HG03460 (cell line): Measurements from ENCODE around the gene BCAT1.
"Not testable (repeated sequence)": the region's sequence is repeated elsewhere in the genome, so short reads cannot be mapped to it uniquely, and the experiment has no call there.

Experiments used
- ATAC-seq: cut with Tn5 transposase; IDR thresholded peaks from one replicate; pipeline ENCODE4 v1.9.1; 2021; ENCODE audit not compliant: unreplicated experiment

BCAT1 gene

DNA sequence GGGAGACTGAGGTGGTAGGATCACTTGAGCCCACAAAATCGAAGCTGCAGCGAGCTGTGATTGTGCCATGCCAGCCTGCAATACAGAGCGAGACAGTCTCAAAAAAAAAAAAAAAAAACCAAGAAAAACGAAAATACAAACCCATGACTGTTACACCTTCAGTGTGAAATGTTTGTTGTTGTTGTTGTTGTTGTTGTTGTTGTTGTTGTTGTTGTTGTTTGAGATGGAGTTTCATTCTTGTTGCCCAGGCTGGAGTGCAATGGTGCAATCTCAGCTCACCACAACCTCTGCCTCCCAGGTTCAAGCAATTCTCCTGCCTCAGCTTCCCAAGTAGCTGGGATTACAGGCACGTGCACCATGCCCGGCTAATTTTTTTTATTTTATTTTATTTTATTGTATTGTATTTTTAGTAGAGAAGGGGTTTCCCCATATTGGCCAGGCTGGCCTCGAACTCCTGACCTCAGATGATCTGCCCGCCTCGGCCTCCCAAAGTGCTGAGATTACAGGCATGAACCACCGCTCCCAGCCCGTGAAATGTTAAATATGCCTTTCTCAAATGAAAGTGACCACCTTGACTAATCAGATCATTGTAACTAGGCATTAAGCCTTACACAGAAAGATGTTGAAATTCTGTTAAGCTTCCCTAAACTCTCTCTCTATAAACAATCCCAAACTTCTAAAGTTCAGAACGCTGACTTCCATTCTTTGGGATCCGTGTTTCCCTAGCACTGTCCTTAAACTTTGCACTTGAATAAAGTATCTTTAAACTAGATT lies 20.2 kb downstream of the BCAT1 start:
- not testable (repeated sequence) for ATAC-seq

DNA sequence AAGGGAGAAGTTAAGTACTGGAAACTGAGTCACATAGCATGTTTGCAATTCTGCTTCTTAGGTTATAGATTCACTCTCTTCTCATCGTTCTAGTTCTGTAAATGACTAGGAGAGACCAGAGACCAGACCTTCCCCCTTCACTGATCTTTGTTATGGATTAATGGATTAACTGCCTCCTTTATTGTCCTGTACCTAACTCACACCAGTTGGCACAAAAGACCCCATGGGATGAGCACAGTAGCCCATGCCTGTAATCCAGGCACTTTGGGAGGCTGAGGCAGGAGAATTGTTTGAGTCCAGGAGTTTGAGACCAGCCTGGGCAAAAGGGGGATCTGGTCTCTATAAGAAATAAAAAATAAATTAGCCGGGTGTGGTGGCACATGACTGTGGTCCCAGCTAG lies 20.8 kb downstream of the BCAT1 start:
- no peak for ATAC-seq

DNA sequence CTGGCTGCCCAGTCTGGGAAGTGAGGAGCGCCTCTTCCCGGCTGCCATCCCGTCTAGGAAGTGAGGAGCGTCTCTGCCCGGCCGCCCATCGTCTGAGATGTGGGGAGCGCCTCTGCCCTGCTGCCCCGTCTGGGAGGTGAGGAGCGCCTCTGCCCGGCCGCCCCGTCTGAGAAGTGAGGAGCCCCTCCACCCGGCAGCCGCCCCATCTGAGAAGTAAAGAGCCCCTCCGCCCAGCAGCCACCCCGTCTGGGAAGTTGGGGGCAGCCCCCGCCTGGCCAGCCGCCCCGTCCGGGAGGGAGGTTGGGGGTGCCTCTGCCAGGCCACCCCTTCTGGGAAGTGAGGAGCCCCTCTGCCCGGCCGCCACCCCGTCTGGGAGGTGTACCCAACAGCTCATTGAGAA lies 22.8 kb downstream of the BCAT1 start:
- ATAC-seq = not testable (repeated sequence)

- ATAC-seq = no peak
Measured at GRCh38 chr12:24922090-24922489, 26.8 kb downstream of the BCAT1 start.

DNA sequence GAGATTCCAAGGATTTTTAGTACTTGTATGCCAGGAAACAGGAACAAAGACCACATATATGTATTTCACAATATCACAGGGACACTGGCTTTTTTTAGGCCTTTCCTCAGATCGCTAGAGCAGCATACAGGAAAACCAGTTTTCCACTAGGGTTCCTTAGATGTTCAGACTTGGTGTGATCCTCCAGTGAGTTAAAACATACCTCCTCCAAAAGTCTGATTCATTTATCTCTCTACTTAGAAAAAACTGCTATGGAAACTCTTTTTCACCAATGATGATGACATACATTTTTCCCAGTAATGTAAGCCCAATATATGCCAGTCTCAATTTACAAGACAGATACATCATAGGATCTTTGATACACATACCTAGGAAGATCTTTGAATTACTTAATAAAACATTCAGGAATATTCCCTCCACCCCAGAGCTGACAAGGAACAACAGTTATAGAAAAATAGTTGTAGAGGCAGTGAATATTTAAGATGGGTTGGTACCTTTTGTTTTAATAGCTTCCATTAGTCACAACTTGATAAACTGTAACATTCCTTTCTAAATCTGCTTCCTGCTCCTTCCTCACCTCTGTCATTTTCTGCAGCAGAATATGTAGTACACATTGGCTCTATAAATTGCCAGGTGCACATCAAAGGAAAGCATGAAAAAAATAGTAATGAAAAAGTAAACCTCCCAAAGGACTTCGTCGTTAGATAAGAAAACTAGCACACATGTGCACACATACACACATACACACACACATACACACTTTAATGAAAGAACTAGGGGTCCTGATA lies 27.5 kb downstream of the BCAT1 start:
- no peak for ATAC-seq

DNA sequence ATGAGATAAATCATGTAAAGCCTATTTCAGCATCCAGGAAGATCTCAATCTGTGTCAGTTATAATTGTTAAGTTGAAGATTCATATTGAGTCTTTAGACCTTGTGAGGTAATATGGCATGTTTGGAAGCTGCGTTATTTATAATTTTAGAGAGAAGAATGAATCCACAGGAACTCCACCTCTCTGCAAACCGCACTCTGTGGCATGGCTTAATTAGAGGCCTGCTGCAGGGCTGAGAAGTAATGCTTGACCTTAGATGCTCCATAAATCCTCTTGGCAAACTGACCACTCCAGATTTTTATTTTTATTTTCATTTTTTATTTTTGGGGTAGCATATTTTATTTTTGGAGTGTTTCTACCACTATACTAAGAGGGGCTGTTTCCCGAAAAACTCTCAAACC lies 28.8 kb downstream of the BCAT1 start:
- ATAC-seq = no peak

DNA sequence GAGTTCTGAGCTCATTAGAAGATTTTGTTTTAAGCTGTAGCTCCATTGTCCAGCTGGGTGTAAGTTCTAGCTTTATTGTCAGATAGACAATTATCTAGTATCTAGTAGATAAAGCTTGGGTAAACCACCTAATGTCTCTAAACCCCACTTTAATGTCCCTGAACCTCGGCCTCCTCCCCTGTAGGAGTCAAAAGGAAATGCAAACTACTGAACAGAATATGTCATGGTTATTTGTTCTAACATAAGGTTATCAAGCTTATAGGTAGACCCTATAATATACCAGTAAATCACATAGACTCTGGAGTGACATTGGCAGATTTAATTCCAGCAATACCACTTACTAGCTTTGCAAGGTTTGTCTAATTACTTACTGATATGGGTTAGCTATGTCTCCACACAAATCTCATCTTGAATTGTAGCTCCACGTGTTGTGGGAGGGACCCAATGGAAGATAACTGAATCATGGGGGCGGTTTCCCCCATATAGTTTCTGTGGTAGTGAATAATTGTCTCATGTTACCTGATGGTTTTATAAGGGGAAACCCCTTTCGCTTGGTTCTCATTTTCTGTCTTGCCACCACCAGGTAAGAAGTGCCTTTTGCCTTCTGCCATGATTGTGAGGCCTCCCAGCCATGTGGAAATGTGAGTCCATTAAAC lies 29.4 kb downstream of the BCAT1 start:
- no peak for ATAC-seq

- no peak for ATAC-seq
Measured at GRCh38 chr12:24918596-24918995, 30.3 kb downstream of the BCAT1 start.

DNA sequence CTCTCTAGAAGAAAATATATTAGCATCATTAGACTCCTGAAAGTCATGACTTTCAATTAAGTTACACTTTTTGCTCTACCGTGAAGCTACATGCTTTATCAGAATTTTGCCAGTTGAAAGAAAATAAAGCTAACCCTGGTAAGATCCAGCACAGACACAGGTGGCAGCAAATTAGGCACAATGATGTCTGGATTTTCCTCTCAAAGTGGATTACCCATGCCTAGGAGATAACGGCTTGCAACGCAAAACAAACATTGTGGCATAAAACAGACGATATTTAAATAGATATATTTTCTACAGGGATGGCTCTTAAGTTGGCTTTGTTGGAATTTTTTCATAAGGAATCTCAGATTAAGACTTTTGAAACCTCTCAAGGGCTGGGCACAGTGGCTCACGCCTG lies 33.4 kb downstream of the BCAT1 start:
- no peak for ATAC-seq

DNA sequence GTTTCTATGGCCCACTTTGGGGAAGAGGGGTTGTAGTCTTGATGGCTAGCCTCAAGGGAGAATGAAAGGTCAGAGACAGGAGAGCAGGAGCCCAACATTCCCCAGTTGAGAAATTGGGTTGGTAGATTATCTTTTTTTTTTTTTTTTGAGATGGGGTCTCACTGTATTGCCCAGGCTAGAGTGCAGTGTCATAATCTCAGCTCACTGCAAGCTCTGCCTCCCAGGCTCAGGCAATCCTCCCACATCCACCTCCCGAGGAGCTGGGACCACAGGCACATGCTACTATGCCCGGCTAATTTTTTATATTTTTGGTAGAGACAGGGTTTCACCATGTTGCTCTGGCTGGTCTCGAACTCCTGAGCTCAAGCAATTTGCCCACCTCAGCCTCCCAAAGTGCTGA lies 34.9 kb downstream of the BCAT1 start:
- ATAC-seq = no peak

DNA sequence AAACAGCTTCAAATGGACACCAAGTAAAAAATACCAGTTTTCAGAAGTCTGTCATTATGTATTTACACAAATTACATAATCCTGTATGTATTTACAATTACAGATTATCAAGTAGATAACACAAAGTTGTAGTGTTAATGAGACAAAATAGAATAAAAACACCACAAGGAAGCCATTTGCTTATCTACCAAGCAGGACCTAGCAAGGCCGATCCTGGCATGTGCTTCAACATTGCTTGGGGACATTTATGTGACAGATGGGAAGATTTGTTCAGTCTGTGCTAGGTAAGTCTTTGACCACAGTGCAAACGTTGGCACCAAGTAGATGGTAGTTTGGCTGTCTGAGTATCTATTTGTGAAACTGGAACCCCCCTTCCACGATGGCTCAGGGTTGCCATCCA lies 35.8 kb downstream of the BCAT1 start:
- ATAC-seq = no peak

DNA sequence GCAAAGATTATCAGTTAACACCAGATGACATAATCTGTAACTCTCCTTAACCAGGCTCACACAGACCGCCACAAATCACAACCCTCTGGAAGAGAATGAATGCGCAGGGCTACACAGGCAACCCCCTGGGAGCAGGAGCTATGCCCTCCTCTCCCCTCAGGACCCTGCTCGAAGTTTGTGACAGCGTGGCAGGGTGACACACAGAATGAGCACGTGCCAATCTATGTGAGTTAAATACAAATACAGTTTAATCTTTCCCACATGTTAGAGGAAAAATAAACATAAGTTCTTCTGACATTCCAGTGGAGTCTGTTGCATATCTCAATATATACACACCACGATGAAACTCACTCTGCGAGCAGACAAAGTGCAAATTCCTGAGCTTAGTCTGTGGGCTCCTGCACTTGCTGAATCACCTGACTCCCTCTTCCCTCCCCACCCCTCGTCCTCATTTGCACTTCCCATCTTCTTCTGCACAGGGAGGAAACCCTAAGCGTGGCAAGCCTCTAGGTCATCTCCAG lies 37.6 kb downstream of the BCAT1 start:
- ATAC-seq = no peak

DNA sequence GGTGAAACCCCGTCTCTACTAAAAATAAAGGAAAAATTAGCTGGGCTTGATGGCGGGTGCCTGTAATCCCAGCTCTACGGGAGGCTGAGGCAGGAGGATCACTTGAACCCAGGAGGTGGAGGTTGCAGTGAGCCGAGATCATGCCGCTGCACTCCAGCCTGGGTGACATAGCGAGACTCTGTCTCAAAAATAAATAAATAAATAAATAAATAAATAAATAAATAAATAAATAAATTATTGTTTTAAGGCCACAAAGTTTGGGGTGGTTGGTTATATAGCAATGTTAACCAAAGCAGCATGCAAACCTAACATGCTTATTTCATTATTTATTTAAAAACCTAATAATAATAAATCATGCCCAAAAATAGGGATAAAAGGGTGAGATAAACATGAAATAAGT lies 38.7 kb downstream of the BCAT1 start:
- ATAC-seq = not testable (repeated sequence)

DNA sequence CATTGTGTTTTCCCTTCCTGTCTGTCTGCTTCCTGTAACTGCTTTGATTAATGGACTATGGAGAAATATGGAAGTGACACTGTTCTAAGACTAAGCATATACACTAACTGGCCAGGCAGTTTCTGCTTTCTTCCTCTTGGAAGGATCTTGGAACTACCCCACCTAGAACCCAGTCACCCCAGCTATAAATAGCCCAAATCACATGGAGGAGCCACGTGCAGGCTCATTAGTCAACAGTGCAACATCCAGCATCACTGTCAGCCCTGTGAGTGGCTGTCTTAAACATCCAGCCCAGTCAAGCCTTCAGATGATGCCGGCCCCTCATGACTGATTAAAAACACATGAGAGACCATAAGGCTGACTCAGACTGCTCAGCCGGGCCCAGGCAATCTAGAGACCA lies 39.2 kb downstream of the BCAT1 start:
- ATAC-seq = no peak

DNA sequence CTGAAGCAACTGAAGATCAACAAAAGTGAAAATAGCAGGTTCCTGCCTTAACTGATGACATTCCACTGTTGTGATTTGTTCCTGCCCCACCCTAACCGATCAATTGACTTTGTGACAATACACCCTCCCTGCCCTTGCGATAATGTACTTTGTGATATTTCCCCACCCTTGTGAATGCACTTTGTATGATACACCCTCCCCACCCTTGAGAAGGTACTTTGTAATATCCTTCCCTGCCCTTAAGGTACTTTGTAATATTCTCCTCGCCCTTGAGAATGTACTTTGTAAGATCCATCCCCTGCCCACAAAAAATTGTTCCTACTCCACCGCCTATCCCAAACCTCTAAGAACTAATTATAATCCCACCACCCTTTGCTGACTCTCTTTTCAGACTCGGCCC lies 41.4 kb downstream of the BCAT1 start:
- no peak for ATAC-seq

DNA sequence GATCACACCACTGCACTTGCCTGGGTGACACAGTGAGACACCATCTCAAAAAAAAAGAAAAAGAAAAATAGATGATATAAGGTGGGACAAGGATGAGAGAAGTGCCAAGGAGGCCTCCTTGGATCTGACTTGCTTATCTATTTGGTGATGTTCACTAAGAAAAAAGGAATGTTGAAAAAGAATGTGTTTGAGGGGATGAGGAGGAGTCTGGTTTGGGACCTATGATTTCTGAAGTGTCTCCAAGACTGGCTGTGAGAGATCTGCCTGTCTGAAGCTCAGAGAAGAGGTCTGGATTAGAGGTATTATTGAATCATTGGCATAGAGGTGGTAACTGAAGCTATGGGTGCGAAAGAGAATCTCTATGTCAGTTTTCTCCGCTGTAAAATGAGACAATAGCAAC lies 42.8 kb downstream of the BCAT1 start:
- ATAC-seq = no peak

GRCh38 chr12:24905431-24905830 lies 43.5 kb downstream of the BCAT1 start:
- ATAC-seq = no peak

DNA sequence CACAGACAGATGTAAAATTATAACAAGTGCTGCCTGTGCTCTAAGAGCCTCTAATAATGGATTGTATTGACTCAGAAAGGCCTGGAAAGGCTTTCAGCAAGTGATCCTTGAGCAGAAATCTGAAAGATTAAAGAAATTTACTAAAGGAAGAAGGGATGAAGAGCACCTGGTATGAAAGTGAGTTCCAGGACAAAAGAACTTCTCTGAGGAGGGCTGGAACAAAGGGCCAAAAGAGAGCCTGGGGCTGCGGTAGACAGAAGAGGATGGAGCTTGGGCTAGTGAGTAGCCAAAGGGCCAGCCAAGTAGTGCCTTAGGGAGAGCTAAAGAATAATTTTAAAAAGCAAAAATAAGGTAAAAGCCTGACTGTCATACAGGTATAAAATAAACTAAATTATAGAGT lies 44.0 kb downstream of the BCAT1 start:
- ATAC-seq = no peak

- no peak for ATAC-seq
Measured at GRCh38 chr12:24903329-24904088, 45.4 kb downstream of the BCAT1 start.

- no peak for ATAC-seq
Measured at GRCh38 chr12:24902511-24903328, 46.2 kb downstream of the BCAT1 start.
